HUES6 (cell line): ENCODE measurements around the gene MYT1.

Source experiments
- H3K27ac ChIP-seq: 2 replicates; pipeline ENCODE4 v1.7.0; 2013; ENCODE audit warnings: low read depth, mild to moderate bottlenecking, low read length, inconsistent platforms
- H3K27me3 ChIP-seq: 2 replicates; pipeline ENCODE4 v1.6.1; 2013; ENCODE audit warnings: low read length; ENCODE audit not compliant: control insufficient read depth, insufficient read depth
- H3K36me3 ChIP-seq: 2 replicates; pipeline ENCODE4 v1.6.1; 2013; ENCODE audit warnings: low read length; ENCODE audit not compliant: control insufficient read depth, insufficient read depth
- H3K4me1 ChIP-seq: 2 replicates; pipeline ENCODE4 v1.6.1; 2013; ENCODE audit warnings: low read length; ENCODE audit not compliant: control insufficient read depth, insufficient read depth
- H3K4me3 ChIP-seq: 2 replicates; pipeline ENCODE4 v1.5.1; 2013; ENCODE audit warnings: low read depth, low read length
- H3K9ac ChIP-seq: one replicate; pipeline ENCODE4 v1.6.1; 2013; ENCODE audit warnings: mild to moderate bottlenecking, low read length
- H3K9me3 ChIP-seq: 2 replicates; pipeline ENCODE4 v1.6.1; 2013; ENCODE audit warnings: low read depth, low read length; ENCODE audit not compliant: control insufficient read depth, insufficient read depth

MYT1 gene

DNA sequence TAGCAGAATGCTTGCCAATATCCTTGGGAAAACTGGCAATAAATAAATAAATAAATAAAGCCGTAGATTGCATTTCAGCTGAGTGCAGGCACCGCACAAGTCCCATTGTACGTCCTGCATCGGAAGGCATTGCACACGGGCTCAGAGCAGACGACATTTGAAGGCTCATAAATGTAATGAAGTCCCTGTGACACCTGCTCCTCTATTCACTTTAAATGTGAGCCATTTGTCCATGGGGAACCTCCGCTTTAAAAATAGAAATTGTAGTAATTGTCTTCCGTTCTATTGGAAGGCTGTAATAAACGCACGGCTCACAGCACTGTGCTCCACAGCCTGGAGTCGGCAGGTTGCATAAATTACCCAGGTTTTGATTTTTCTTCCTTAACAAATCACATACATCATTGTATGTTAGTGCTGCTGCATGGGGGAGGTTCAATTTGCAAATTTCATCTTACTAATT lies 32.6 kb downstream of the MYT1 start:
- H3K4me3 ChIP-seq, result no peak overlapping the region
- no peak overlapping the region for H3K9ac ChIP-seq
- H3K27ac ChIP-seq, result no peak overlapping the region
- peaks cover 10% of the 10 kb centered on the region for H3K4me1 ChIP-seq
- H3K27me3 ChIP-seq, result no peaks in the 10 kb centered on the region
- no peaks in the 10 kb centered on the region for H3K36me3 ChIP-seq
- H3K9me3 ChIP-seq, result 0 out of 2 replicates have a peak, but pooled peaks cover 4% of the 10 kb centered on the region

DNA sequence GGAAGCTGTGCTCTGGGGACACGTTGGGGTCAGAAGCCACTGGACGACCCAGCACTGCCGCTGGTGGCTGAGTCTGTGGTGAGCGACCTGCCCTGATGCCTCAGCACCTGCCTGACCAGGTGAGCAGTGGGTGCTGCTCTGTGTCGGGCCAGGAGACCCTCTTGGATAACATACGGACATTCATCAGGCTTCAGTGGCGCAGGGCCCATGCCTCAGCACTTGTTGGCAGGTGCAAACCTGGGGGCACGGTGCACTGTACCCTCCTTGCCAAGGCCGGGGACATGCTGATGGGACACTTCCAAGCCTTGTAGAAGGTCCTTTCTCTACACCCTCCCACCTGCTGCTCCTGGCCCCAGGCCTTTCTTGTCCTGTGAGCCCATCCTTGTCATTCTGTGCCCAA lies 34.1 kb downstream of the MYT1 start:
- Histone ChIP-seq H3K27ac (no peak overlapping the region), H3K4me3 (no peak overlapping the region), H3K9me3 (0 out of 2 replicates have a peak, but pooled peaks cover 4% of the 10 kb centered on the region), H3K36me3 (no peaks in the 10 kb centered on the region), H3K27me3 (no peaks in the 10 kb centered on the region), H3K4me1 (peaks cover 13% of the 10 kb centered on the region), H3K9ac (no peak overlapping the region)

DNA sequence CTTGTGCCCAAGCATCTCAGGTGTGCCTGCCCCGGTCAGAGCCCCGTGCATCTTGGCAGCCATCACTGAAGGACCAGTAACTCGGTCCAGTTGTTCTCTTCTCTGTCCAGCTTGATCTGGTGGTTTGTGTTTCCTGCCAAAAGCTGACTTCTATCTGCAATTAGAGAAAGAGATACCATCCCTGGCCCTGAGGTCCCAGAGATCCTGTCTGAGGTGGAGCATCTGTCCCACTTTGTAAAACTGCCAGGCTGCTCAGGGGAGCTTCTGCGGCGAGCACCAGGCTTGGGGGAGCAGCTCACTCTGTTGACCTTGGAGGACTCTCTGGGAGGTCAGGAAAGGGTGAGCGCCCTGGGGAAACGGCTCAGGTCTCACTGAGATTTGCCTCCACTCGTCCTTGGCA lies 35.1 kb downstream of the MYT1 start:
- Histone ChIP-seq H3K27ac (no peak overlapping the region), H3K4me1 (peaks cover 10% of the 10 kb centered on the region), H3K27me3 (no peaks in the 10 kb centered on the region)

DNA sequence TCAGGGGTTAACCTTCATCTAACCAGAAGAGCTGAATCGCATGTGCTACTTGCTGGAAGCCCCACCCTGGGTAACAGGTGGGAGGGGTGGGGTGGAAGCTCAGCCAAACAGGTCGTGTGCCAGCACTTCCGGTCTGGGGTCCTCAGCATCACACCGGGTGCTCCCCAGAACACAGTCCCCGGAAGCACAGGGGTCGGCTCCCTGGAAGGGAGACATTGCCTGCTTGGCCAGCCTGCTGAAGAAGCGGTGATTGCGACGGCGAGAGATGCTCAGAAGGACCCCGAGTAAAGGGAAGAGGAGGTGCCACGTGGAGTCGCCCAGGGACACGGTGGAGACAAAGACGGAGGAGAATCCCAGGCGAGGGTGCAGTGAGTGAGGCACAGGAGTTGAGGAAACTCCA lies 36.5 kb downstream of the MYT1 start:
- 0 out of 2 replicates have a peak, but pooled peaks cover 4% of the 10 kb centered on the region for H3K9me3 ChIP-seq
- H3K9ac ChIP-seq, result no peak overlapping the region
- H3K4me3 ChIP-seq, result no peak overlapping the region
- no peaks in the 10 kb centered on the region for H3K27me3 ChIP-seq
- no peaks in the 10 kb centered on the region for H3K36me3 ChIP-seq
- no peak overlapping the region for H3K27ac ChIP-seq
- H3K4me1 ChIP-seq, result peaks cover 10% of the 10 kb centered on the region; the same call in 1 of the 2 replicates

More for the DNA sequence above, 35.1 kb downstream of the MYT1 start:
- H3K36me3 ChIP-seq, result no peaks in the 10 kb centered on the region
- H3K4me3 ChIP-seq, result no peak overlapping the region
- H3K9me3 ChIP-seq, result 0 out of 2 replicates have a peak, but pooled peaks cover 4% of the 10 kb centered on the region
- no peak overlapping the region for H3K9ac ChIP-seq

DNA sequence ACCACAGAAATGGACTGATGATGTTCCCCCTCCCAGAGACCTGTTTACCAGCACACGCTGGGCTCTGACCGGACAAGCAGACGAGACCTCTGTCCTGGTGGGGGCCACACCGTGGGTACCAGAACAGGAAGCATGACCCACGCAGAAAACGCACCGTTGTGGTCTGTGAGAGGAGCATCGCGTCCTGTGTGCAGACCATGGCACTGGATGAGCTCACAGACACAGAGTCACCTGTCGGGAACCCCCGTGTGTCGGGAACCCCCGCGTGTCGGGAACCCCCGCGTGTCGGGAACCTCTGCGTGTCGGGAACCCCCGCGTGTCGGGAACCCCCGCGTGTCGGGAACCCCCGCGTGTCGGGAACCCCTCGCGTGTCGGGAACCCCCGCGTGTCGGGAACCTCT lies 37.4 kb downstream of the MYT1 start:
- Histone ChIP-seq H3K36me3 (no peaks in the 10 kb centered on the region), H3K27ac (no peak overlapping the region), H3K9me3 (0 out of 2 replicates have a peak, but pooled peaks cover 4% of the 10 kb centered on the region), H3K4me1 (peaks cover 5% of the 10 kb centered on the region; the same call in 1 of the 2 replicates), H3K27me3 (no peaks in the 10 kb centered on the region), H3K9ac (no peak overlapping the region), H3K4me3 (no peak overlapping the region)

DNA sequence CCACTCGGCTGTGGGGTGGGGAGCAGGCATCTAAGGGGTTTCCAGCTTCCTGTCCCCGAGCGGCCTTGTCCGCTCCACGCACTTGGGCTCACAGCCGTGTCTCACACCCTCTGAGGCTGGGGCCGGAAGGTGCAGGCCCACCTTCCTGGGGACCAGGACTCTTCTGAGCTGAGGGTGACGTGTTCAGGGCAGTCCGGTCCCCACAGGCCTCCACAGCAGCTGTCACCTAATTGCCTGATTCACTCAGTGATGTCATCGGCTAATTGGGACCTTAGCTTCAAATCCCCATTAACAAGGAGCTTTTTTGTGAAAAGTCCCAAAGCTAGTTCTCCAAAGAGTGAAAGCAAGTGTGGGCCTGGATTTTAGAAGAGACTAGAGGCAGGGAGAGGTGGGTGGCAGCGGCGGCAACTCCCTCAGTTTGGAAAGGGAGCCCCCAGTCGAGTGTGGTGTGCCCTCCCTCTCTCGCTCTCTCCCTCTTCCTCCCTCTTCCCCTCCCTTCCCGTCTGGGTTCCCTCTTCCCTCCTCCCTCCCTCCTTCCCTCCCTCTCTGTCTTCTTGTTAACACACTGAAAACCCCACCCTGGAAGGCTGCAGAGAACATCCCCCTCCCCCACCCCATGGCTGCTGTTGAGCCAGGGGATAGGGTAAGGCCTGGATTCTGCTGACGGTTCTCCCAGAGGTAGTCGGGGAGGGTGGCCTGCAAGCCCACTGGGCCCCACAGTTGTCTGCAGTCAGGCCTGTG lies 39.0 kb downstream of the MYT1 start:
- Histone ChIP-seq H3K9ac (no peak overlapping the region), H3K36me3 (no peaks in the 10 kb centered on the region), H3K27me3 (no peaks in the 10 kb centered on the region), H3K27ac (no peak overlapping the region), H3K4me1 (peaks cover 5% of the 10 kb centered on the region; the same call in 1 of the 2 replicates), H3K4me3 (no peak overlapping the region), H3K9me3 (0 out of 2 replicates have a peak, but pooled peaks cover 4% of the 10 kb centered on the region)

DNA sequence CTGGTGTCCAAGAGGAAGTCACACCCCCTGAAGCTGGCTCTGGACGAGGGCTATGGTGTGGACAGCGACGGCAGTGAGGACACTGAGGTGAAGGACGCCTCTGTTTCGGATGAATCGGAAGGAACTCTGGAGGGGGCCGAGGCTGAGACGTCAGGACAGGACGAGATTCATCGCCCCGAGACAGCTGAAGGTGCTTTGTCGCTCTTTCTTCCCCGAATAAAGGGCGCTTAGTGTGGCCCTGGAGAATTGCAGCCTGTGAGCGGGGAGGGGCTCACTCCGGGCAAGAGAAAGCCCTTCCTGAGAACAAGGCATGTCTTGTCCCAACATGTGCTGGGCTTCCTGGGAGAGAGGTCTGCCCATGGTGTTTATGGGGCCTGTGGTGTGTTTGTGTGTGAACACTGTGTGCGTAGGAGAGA lies 41.4 kb downstream of the MYT1 start:
- Histone ChIP-seq H3K27ac (no peak overlapping the region), H3K36me3 (no peaks in the 10 kb centered on the region), H3K9ac (no peak overlapping the region), H3K4me1 (peaks cover 5% of the 10 kb centered on the region; the same call in 1 of the 2 replicates), H3K4me3 (no peak overlapping the region), H3K27me3 (no peaks in the 10 kb centered on the region), H3K9me3 (0 out of 2 replicates have a peak, but pooled peaks cover 4% of the 10 kb centered on the region)

DNA sequence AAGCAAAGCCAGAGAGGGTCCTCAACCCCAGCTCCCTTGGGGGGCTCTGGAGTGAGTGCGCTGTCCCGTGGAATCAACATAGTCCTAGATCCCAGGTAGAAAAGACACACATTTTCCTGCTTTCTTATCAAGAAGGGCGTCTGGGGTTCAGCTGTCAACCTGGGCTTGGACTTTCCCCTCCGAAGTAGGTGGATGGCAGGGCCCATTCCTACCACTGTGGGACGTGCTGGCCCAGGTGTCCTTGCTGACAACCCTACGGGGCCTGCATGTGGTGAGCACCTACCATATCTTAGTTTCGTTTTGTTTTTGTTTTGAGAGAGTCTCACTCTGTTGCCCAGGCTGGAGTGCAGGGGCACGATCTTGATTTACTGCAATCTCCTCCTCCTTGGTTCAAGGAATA lies 42.4 kb downstream of the MYT1 start:
- Histone ChIP-seq H3K27me3 (no peaks in the 10 kb centered on the region), H3K9ac (no peak overlapping the region), H3K27ac (no peak overlapping the region), H3K4me3 (no peak overlapping the region), H3K4me1 (peaks cover 5% of the 10 kb centered on the region; the same call in 1 of the 2 replicates), H3K36me3 (no peaks in the 10 kb centered on the region), H3K9me3 (0 out of 2 replicates have a peak, but pooled peaks cover under 1% of the 10 kb centered on the region)

DNA sequence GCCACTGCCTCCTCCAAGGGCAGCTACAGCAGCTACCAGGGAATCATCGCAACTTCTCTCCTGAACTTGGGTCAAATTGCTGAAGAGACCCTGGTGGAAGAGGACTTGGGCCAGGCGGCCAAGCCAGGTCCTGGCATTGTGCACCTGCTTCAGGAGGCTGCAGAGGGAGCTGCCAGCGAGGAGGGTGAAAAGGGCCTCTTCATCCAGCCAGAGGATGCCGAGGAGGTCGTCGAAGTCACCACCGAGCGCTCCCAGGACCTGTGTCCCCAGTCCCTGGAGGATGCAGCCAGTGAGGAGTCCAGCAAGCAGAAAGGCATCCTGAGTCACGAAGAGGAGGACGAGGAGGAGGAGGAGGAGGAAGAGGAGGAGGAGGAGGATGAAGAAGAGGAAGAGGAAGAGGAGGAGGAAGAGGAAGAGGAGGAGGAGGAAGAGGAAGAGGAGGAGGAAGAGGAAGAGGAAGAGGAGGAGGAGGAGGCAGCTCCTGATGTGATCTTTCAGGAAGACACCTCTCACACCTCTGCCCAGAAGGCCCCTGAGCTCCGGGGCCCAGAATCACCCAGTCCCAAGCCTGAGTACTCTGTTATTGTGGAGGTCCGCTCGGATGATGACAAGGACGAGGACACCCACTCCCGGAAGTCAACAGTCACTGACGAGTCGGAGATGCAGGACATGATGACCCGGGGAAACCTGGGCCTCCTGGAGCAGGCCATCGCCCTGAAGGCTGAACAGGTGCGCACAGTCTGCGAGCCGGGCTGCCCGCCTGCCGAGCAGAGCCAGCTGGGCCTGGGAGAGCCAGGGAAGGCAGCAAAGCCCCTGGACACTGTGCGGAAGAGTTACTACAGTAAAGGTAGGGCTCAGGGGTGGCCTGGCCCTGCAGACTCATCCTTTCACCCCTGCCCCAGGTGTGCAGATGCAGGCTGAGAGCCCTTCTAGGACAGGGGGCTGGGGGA lies 43.7 kb downstream of the MYT1 start:
- H3K9me3 ChIP-seq, result no peaks in the 10 kb centered on the region
- no peaks in the 10 kb centered on the region for H3K27me3 ChIP-seq
- H3K4me1 ChIP-seq, result peaks cover 5% of the 10 kb centered on the region; the same call in 1 of the 2 replicates
- H3K4me3 ChIP-seq, result no peak overlapping the region
- H3K36me3 ChIP-seq, result no peaks in the 10 kb centered on the region
- H3K27ac ChIP-seq, result no peak overlapping the region
- no peak overlapping the region for H3K9ac ChIP-seq

DNA sequence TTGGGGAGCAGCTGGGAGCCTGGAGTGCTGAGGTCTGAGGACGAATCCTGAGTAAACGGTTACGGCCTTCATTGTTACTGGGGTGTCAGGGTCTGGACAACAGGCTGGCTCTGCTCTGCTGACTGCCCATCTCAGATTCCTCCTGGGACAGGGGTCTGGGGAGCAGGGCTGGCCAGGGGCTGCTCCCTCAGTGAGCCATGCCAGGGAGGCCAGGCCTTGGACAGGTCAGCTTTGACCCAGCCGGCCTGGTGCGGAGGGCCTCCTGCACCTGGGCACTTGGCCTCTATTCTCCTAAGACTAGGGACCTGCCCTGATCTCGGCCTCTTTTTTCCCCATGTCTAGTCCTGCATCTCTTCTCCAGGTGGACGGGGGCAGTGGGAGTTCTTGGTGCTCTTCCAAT lies 44.9 kb downstream of the MYT1 start:
- H3K9ac ChIP-seq, result no peak overlapping the region
- H3K27ac ChIP-seq, result no peak overlapping the region

More for the DNA sequence above, 44.9 kb downstream of the MYT1 start:
- Histone ChIP-seq H3K36me3 (no peaks in the 10 kb centered on the region), H3K27me3 (no peaks in the 10 kb centered on the region), H3K4me1 (no peaks in the 10 kb centered on the region), H3K9me3 (no peaks in the 10 kb centered on the region), H3K4me3 (no peak overlapping the region)
